SK-N-SH (cell line): ENCODE results near the gene UBE2E2. TPM values are rescaled to one million over a fixed set of nuclear protein-coding genes. Genes with fewer than 3 reads are reported as not detected.

Source experiments
- CTCF ChIA-PET: fragments of 300-600, 350-600 bp; formaldehyde crosslinking; extraction: SDS; loops from one replicate; lab custom pipeline; 2021; lab: Yijun Ruan, JAX
- POLR2A ChIA-PET: fragments of 350-600 bp; sonication (Branson Sonifier 250); formaldehyde crosslinking; extraction: SDS; loops from one replicate; lab custom pipeline; 2020; ENCODE audit warnings: antibody characterized with exemption, inconsistent platforms; lab: Yijun Ruan, JAX
- DNase-seq: peaks from one replicate; pipeline ENCODE4 v3.0.0; 2012
- H2AFZ ChIP-seq: fragments of 200-600 bp; sonication (generic); 2 replicates; pipeline ENCODE4 v1.8.1; 2016; ENCODE audit warnings: antibody characterized with exemption, mild to moderate bottlenecking, low read depth
- H3F3A ChIP-seq: fragments of 200-600 bp; sonication (generic); replicated peaks from 2 replicates; pipeline ENCODE3; 2016; ENCODE audit warnings: antibody characterized with exemption, mild to moderate bottlenecking; ENCODE audit not compliant: insufficient read depth
- H3K27ac ChIP-seq, 2 experiments: fragments of 200-500 bp in 1 of 2; fragments of 200-600 bp in 1 of 2; sonication (Bioruptor generic) in 1 of 2; sonication (generic), shearing (Covaris generic) in 1 of 2; 2 replicates each; pipeline versions ENCODE4 v1.5.1 to v1.6.1; 2014 to 2016; ENCODE audit warnings: low read depth in 2 of 2, inconsistent platforms in 1 of 2, low read length in 1 of 2, mild to moderate bottlenecking in 1 of 2, mixed read lengths in 1 of 2
- H3K27me3 ChIP-seq: fragments of 200-600 bp; sonication (generic), shearing (Covaris generic); 2 replicates; pipeline ENCODE4 v1.6.1; 2016; ENCODE audit warnings: mixed run types; ENCODE audit not compliant: insufficient read depth
- H3K36me3 ChIP-seq, 2 experiments: fragments of 200-500 bp in 1 of 2; fragments of 200-600 bp in 1 of 2; sonication (Bioruptor generic) in 1 of 2; sonication (generic) in 1 of 2; replicated peaks in 1 of 2; 2 replicates each; pipeline versions ENCODE3 to v1.5.1; 2014 to 2016; ENCODE audit warnings: low read length in 1 of 2, mild to moderate bottlenecking in 1 of 2; ENCODE audit not compliant: insufficient read depth in 2 of 2, control insufficient read depth in 1 of 2
- H3K4me1 ChIP-seq, 2 experiments: fragments of 200-500 bp in 1 of 2; fragments of 200-600 bp in 1 of 2; sonication (Bioruptor generic) in 1 of 2; sonication (generic), shearing (Covaris generic) in 1 of 2; 2 replicates each; pipeline versions ENCODE4 v1.5.1 to v1.6.1; 2014 to 2016; ENCODE audit warnings: low read depth in 1 of 2, low read length in 1 of 2, mixed run types in 1 of 2; ENCODE audit not compliant: insufficient read depth in 2 of 2, control insufficient read depth in 1 of 2
- H3K4me2 ChIP-seq: fragments of 200-600 bp; sonication (generic), shearing (Covaris generic); 2 replicates; pipeline ENCODE4 v1.6.1; 2017; ENCODE audit warnings: mixed run types
- H3K4me3 ChIP-seq, 2 experiments: fragments of 200-500 bp in 1 of 2; fragments of 200-600 bp in 1 of 2; sonication (Bioruptor generic) in 1 of 2; sonication (generic), shearing (Covaris generic) in 1 of 2; 2 replicates each; pipeline versions ENCODE4 v1.5.1 to v1.8.1; 2014 to 2016; ENCODE audit warnings: low read depth in 2 of 2, inconsistent platforms in 1 of 2, low read length in 1 of 2, mild to moderate bottlenecking in 1 of 2, mixed read lengths in 1 of 2, moderate library complexity in 1 of 2
- H3K79me2 ChIP-seq: fragments of 200-600 bp; sonication (generic); 2 replicates; pipeline ENCODE4 v1.8.1; 2017; ENCODE audit warnings: mild to moderate bottlenecking; ENCODE audit not compliant: insufficient read depth
- H3K9ac ChIP-seq: fragments of 200-600 bp; sonication (generic); 2 replicates; pipeline ENCODE4 v1.6.1; 2017; ENCODE audit warnings: mixed run types
- H3K9me2 ChIP-seq: fragments of 200-600 bp; sonication (generic); 2 replicates; pipeline ENCODE4 v1.6.1; 2017; ENCODE audit warnings: mixed run types
- H3K9me3 ChIP-seq: fragments of 200-600 bp; sonication (generic); 2 replicates; pipeline ENCODE4 v1.6.1; 2017; ENCODE audit warnings: mixed run types, mild to moderate bottlenecking, moderate library complexity
- H4K20me1 ChIP-seq: fragments of 200-600 bp; sonication (generic); 2 replicates; pipeline ENCODE4 v1.6.1; 2017; ENCODE audit warnings: mild to moderate bottlenecking, mixed run types; ENCODE audit not compliant: insufficient read depth
- EZH2phosphoT487 ChIP-seq: fragments of 200-600 bp; sonication (generic); IDR thresholded peaks from 2 replicates; pipeline ENCODE4 v1.6.1; 2017; ENCODE audit warnings: low read depth, mixed run types, mild to moderate bottlenecking, antibody characterized with exemption, moderate library complexity, borderline replicate concordance
- FOSL2 ChIP-seq: IDR thresholded peaks from 2 replicates; pipeline ENCODE4 v1.4.0; 2012; ENCODE audit warnings: low read depth, mild to moderate bottlenecking, moderate library complexity, borderline replicate concordance
- GATA2 ChIP-seq: sonication (generic); formaldehyde crosslinking; IDR thresholded peaks from 2 replicates; pipeline ENCODE4 v1.5.0; 2020; ENCODE audit warnings: mild to moderate bottlenecking, missing genetic modification reagents
- JUND ChIP-seq: IDR thresholded peaks from 2 replicates; pipeline ENCODE4 v1.4.0; 2012
- MXI1 ChIP-seq: IDR thresholded peaks from 2 replicates; pipeline ENCODE4 v1.6.1; 2012; ENCODE audit warnings: mild to moderate bottlenecking, low read depth, low read length, improper control_type of control experiment
- RAD21 ChIP-seq: IDR thresholded peaks from 2 replicates; pipeline ENCODE4 v1.6.1; 2012; ENCODE audit warnings: mild to moderate bottlenecking, low read length
- SIN3A ChIP-seq: IDR thresholded peaks from 2 replicates; pipeline ENCODE4 v1.6.1; 2012; ENCODE audit warnings: low read depth, mild to moderate bottlenecking, low read length, moderate library complexity, borderline replicate concordance
- TCF12 ChIP-seq: IDR thresholded peaks from 2 replicates; pipeline ENCODE4 v1.4.0; 2012
- TEAD4 ChIP-seq: IDR thresholded peaks from 2 replicates; pipeline ENCODE4 v1.4.0; 2012; ENCODE audit warnings: mild to moderate bottlenecking, borderline replicate concordance; ENCODE audit not compliant: insufficient read depth
- WGBS: methylation state at CpG from one replicate; pipeline ENCODE4 v1.1.6; 2017; ENCODE audit warnings: low lambda C conversion rate; 5-methylcytosine and 5-hydroxymethylcytosine counted together
- polyA plus RNA-seq, 3 experiments: library from polyadenylated mRNA; depleted of rRNA; stranded (reverse); fragments of >200 nt; gene quantifications; 2 replicates each; pipeline ENCODE4 v1.2.3, GENCODE V29; 2012
- TF ChIP-seq, protein P1 (sequence below): fragments of 150-350 bp; IDR thresholded peaks from 2 replicates; pipeline ENCODE4 v1.6.1; 2017; ENCODE audit warnings: antibody characterized with exemption, low read length, low read depth, borderline replicate concordance
- TF ChIP-seq, protein P2 (sequence below): IDR thresholded peaks from 2 replicates; pipeline ENCODE4 v1.6.1; 2012; ENCODE audit warnings: mild to moderate bottlenecking, low read depth, low read length, moderate library complexity
- TF ChIP-seq, protein P3 (sequence below): fragments of 200-600 bp; sonication (generic); IDR thresholded peaks from 2 replicates; pipeline ENCODE4 v1.6.1; 2017; ENCODE audit warnings: antibody characterized with exemption, mild to moderate bottlenecking, moderate library complexity

The UBE2E2 gene
- polyA plus RNA-seq, 1 of the 3 experiments (the other 2 are of a cell fraction) = 46.4 TPM

DNA sequence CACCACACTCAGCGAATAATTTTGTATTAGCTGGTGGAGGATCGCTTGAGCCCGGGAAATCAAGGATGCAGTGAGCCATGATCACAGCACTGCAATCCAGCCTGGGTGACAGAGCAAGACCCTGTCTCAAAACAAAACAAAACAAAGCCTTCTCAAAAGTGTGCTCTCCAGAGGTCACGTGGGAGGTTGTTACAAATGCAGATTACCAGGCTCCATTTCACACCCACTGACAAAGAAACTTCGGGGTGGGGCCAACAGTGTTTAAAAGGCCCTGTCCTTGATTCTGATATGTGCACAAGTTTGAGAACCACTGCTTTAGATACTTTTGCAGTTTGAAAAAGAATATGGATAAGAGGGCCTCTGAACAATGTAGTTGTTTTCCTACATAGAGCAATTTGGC, 80.5 kb downstream of the UBE2E2 start:
- no peak overlapping the region for H3K4me2 ChIP-seq
- H3K9me2 ChIP-seq = no peaks in the 10 kb centered on the region
- DNase-seq = no peak
- no peaks in the 10 kb centered on the region; a peak in 1 of 4 replicates for H3K4me1 ChIP-seq
- TF ChIP-seq GATA2 (CRISPR knock-in tag) = no peak
- TF ChIP-seq, protein P1, sequence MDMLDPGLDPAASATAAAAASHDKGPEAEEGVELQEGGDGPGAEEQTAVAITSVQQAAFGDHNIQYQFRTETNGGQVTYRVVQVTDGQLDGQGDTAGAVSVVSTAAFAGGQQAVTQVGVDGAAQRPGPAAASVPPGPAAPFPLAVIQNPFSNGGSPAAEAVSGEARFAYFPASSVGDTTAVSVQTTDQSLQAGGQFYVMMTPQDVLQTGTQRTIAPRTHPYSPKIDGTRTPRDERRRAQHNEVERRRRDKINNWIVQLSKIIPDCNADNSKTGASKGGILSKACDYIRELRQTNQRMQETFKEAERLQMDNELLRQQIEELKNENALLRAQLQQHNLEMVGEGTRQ = no peak
- no peak for TF ChIP-seq JUND
- TF ChIP-seq TCF12 = no peak
- TF ChIP-seq RAD21 = no peak
- no peak for TF ChIP-seq TEAD4
- TF ChIP-seq, protein P2, sequence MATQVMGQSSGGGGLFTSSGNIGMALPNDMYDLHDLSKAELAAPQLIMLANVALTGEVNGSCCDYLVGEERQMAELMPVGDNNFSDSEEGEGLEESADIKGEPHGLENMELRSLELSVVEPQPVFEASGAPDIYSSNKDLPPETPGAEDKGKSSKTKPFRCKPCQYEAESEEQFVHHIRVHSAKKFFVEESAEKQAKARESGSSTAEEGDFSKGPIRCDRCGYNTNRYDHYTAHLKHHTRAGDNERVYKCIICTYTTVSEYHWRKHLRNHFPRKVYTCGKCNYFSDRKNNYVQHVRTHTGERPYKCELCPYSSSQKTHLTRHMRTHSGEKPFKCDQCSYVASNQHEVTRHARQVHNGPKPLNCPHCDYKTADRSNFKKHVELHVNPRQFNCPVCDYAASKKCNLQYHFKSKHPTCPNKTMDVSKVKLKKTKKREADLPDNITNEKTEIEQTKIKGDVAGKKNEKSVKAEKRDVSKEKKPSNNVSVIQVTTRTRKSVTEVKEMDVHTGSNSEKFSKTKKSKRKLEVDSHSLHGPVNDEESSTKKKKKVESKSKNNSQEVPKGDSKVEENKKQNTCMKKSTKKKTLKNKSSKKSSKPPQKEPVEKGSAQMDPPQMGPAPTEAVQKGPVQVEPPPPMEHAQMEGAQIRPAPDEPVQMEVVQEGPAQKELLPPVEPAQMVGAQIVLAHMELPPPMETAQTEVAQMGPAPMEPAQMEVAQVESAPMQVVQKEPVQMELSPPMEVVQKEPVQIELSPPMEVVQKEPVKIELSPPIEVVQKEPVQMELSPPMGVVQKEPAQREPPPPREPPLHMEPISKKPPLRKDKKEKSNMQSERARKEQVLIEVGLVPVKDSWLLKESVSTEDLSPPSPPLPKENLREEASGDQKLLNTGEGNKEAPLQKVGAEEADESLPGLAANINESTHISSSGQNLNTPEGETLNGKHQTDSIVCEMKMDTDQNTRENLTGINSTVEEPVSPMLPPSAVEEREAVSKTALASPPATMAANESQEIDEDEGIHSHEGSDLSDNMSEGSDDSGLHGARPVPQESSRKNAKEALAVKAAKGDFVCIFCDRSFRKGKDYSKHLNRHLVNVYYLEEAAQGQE = no peak
- TF ChIP-seq, protein P3, sequence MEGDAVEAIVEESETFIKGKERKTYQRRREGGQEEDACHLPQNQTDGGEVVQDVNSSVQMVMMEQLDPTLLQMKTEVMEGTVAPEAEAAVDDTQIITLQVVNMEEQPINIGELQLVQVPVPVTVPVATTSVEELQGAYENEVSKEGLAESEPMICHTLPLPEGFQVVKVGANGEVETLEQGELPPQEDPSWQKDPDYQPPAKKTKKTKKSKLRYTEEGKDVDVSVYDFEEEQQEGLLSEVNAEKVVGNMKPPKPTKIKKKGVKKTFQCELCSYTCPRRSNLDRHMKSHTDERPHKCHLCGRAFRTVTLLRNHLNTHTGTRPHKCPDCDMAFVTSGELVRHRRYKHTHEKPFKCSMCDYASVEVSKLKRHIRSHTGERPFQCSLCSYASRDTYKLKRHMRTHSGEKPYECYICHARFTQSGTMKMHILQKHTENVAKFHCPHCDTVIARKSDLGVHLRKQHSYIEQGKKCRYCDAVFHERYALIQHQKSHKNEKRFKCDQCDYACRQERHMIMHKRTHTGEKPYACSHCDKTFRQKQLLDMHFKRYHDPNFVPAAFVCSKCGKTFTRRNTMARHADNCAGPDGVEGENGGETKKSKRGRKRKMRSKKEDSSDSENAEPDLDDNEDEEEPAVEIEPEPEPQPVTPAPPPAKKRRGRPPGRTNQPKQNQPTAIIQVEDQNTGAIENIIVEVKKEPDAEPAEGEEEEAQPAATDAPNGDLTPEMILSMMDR = no peak
- TF ChIP-seq FOSL2 = no peak
- TF ChIP-seq MXI1 = no peak
- no peak for TF ChIP-seq EZH2phosphoT487
- no peak for TF ChIP-seq SIN3A
- H3K9me3 ChIP-seq = no peaks in the 10 kb centered on the region
- peaks cover 24% of the 10 kb centered on the region; the same call in 1 of the 2 replicates for H3K79me2 ChIP-seq
- 81% methylated on average over 5 of the region's 5 CpGs for WGBS
- POLR2A ChIA-PET = no interaction called here
- no peak overlapping the region for H3K9ac ChIP-seq
- no peaks in the 10 kb centered on the region for H3K27me3 ChIP-seq
- CTCF ChIA-PET = interaction anchor here (0.7 kb wide), 1 partner anchor 18 kb away, joined by 3 read pairs; no protein-coding TSS in a partner anchor
- no peaks in the 10 kb centered on the region for H3F3A ChIP-seq
- H2AFZ ChIP-seq = no peak overlapping the region
- H4K20me1 ChIP-seq = no peaks in the 10 kb centered on the region
- H3K4me3 ChIP-seq = no peak overlapping the region
- H3K27ac ChIP-seq = no peak overlapping the region
- H3K36me3 ChIP-seq = peaks cover 0 to 7% of the 10 kb centered on the region in 2 experiments
